HG02981 (cell line): ENCODE results near the gene KCNIP1.

Source experiments
- ATAC-seq: cut with Tn5 transposase; IDR thresholded peaks from one replicate; pipeline ENCODE4 v1.9.1; 2021; ENCODE audit warnings: mild to moderate bottlenecking, moderate library complexity; ENCODE audit not compliant: unreplicated experiment

KCNIP1 gene

GRCh38 chr5:170503990-170504596 is at the start of gene KCNIP1:
Gene KCNIP1, plus strand, starts transcription at chr5:170504020.
- ATAC-seq = no peak

- ATAC-seq = no peak
These were observed 40.4 kb upstream of the KCNIP1 start for GRCh38 chr5:170463426-170463825.

- ATAC-seq = no peak
These were observed 39.3 kb upstream of the KCNIP1 start for GRCh38 chr5:170464280-170465127.

GRCh38 chr5:170466553-170466952 is 37.3 kb upstream of the KCNIP1 start:
- no peak for ATAC-seq

- no peak for ATAC-seq
These were observed 36.7 kb upstream of the KCNIP1 start for GRCh38 chr5:170466988-170467707.

- ATAC-seq = no peak
These were observed 35.1 kb upstream of the KCNIP1 start for GRCh38 chr5:170468633-170469285.

- ATAC-seq = no peak
These were observed 34.4 kb upstream of the KCNIP1 start for GRCh38 chr5:170469414-170469813.

GRCh38 chr5:170470275-170470674 is 33.5 kb upstream of the KCNIP1 start:
- no peak for ATAC-seq

GRCh38 chr5:170470808-170471404 is 32.9 kb upstream of the KCNIP1 start:
- no peak for ATAC-seq

- ATAC-seq = no peak
These were observed 32.2 kb upstream of the KCNIP1 start for GRCh38 chr5:170471551-170472178.

- ATAC-seq = no peak
These were observed 30.2 kb upstream of the KCNIP1 start for GRCh38 chr5:170473642-170474041.

GRCh38 chr5:170474489-170475274 is 29.1 kb upstream of the KCNIP1 start:
- no peak for ATAC-seq

- no peak for ATAC-seq
These were observed 28.4 kb upstream of the KCNIP1 start for GRCh38 chr5:170475294-170476000.

- ATAC-seq = no peak
These were observed 27.1 kb upstream of the KCNIP1 start for GRCh38 chr5:170476704-170477103.

GRCh38 chr5:170477906-170478305 is 25.9 kb upstream of the KCNIP1 start:
- no peak for ATAC-seq

GRCh38 chr5:170478306-170478705 is 25.5 kb upstream of the KCNIP1 start:
- ATAC-seq = no peak

GRCh38 chr5:170479484-170479883 is 24.3 kb upstream of the KCNIP1 start:
- ATAC-seq = no peak

GRCh38 chr5:170480260-170480659 is 23.6 kb upstream of the KCNIP1 start:
- ATAC-seq = no peak

- ATAC-seq = no peak
These were observed 22.0 kb upstream of the KCNIP1 start for GRCh38 chr5:170481849-170482248.
